ENCODE measurements around the gene FUT9.

FUT9 gene

GRCh38 chr6:96074006-96074405 lies 58.2 kb downstream of the FUT9 start:
- DNase-seq, result no peak

- no peak for DNase-seq
These were observed 60.1 kb downstream of the FUT9 start for GRCh38 chr6:96075826-96076225.

- DNase-seq, result no peak
These were observed 71.0 kb downstream of the FUT9 start for GRCh38 chr6:96086745-96087144.

GRCh38 chr6:96089173-96089572 lies 73.4 kb downstream of the FUT9 start:
- no peak for DNase-seq

GRCh38 chr6:96094077-96094476 lies 78.3 kb downstream of the FUT9 start:
- DNase-seq, result no peak

- no peak for DNase-seq
These were observed 83.3 kb downstream of the FUT9 start for GRCh38 chr6:96099069-96099468.

GRCh38 chr6:96101564-96101963 lies 85.8 kb downstream of the FUT9 start:
- DNase-seq, result no peak

GRCh38 chr6:96104910-96105309 lies 89.1 kb downstream of the FUT9 start:
- DNase-seq, result no peak

GRCh38 chr6:96110878-96111277 lies 95.1 kb downstream of the FUT9 start:
- no peak for DNase-seq

GRCh38 chr6:96116674-96117073 lies 100.9 kb downstream of the FUT9 start:
- no peak for DNase-seq

GRCh38 chr6:96124778-96125177 lies 109.0 kb downstream of the FUT9 start:
- DNase-seq, result no peak

- DNase-seq, result no peak
These were observed 122.6 kb downstream of the FUT9 start for GRCh38 chr6:96138406-96138805.

- no peak for DNase-seq
These were observed 126.4 kb downstream of the FUT9 start for GRCh38 chr6:96142142-96142541.

- no peak for DNase-seq
These were observed 134.7 kb downstream of the FUT9 start for GRCh38 chr6:96150431-96150830.

GRCh38 chr6:96151707-96152106 lies 135.9 kb downstream of the FUT9 start:
- DNase-seq, result no peak

- DNase-seq, result no peak
These were observed 136.4 kb downstream of the FUT9 start for GRCh38 chr6:96152114-96152708.

GRCh38 chr6:96153775-96154174 lies 138.0 kb downstream of the FUT9 start:
- DNase-seq, result no peak

GRCh38 chr6:96156425-96156824 lies 140.7 kb downstream of the FUT9 start:
- no peak for DNase-seq

- DNase-seq, result no peak
These were observed 141.3 kb downstream of the FUT9 start for GRCh38 chr6:96157018-96157565.

- no peak for DNase-seq
These were observed 146.9 kb downstream of the FUT9 start for GRCh38 chr6:96162711-96163120.

- no peak for DNase-seq
These were observed 149.0 kb downstream of the FUT9 start for GRCh38 chr6:96164802-96165201.

- DNase-seq, result no peak
These were observed 155.3 kb downstream of the FUT9 start for GRCh38 chr6:96171112-96171511.

GRCh38 chr6:96184798-96185197 lies 169.0 kb downstream of the FUT9 start:
- DNase-seq, result no peak

GRCh38 chr6:96186094-96186493 lies 170.3 kb downstream of the FUT9 start:
- DNase-seq, result no peak

GRCh38 chr6:96186516-96187195 lies 170.9 kb downstream of the FUT9 start:
- DNase-seq, result no peak

Data from activated naive CD4-positive, alpha-beta T cell (primary cell).